Measurements from ENCODE around the gene KDM3A. TPM values are rescaled to one million over a fixed set of nuclear protein-coding genes. Genes with fewer than 3 reads are reported as not detected.

The KDM3A gene, protein sequence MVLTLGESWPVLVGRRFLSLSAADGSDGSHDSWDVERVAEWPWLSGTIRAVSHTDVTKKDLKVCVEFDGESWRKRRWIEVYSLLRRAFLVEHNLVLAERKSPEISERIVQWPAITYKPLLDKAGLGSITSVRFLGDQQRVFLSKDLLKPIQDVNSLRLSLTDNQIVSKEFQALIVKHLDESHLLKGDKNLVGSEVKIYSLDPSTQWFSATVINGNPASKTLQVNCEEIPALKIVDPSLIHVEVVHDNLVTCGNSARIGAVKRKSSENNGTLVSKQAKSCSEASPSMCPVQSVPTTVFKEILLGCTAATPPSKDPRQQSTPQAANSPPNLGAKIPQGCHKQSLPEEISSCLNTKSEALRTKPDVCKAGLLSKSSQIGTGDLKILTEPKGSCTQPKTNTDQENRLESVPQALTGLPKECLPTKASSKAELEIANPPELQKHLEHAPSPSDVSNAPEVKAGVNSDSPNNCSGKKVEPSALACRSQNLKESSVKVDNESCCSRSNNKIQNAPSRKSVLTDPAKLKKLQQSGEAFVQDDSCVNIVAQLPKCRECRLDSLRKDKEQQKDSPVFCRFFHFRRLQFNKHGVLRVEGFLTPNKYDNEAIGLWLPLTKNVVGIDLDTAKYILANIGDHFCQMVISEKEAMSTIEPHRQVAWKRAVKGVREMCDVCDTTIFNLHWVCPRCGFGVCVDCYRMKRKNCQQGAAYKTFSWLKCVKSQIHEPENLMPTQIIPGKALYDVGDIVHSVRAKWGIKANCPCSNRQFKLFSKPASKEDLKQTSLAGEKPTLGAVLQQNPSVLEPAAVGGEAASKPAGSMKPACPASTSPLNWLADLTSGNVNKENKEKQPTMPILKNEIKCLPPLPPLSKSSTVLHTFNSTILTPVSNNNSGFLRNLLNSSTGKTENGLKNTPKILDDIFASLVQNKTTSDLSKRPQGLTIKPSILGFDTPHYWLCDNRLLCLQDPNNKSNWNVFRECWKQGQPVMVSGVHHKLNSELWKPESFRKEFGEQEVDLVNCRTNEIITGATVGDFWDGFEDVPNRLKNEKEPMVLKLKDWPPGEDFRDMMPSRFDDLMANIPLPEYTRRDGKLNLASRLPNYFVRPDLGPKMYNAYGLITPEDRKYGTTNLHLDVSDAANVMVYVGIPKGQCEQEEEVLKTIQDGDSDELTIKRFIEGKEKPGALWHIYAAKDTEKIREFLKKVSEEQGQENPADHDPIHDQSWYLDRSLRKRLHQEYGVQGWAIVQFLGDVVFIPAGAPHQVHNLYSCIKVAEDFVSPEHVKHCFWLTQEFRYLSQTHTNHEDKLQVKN (N-terminal part only)
- total RNA-seq, result 22.1 TPM
- long read RNA-seq, partial matches to known transcripts, result 3 of 5 reads
- long read RNA-seq, other reads (novel, unspliced or antisense), result 2 of 5 reads

DNA sequence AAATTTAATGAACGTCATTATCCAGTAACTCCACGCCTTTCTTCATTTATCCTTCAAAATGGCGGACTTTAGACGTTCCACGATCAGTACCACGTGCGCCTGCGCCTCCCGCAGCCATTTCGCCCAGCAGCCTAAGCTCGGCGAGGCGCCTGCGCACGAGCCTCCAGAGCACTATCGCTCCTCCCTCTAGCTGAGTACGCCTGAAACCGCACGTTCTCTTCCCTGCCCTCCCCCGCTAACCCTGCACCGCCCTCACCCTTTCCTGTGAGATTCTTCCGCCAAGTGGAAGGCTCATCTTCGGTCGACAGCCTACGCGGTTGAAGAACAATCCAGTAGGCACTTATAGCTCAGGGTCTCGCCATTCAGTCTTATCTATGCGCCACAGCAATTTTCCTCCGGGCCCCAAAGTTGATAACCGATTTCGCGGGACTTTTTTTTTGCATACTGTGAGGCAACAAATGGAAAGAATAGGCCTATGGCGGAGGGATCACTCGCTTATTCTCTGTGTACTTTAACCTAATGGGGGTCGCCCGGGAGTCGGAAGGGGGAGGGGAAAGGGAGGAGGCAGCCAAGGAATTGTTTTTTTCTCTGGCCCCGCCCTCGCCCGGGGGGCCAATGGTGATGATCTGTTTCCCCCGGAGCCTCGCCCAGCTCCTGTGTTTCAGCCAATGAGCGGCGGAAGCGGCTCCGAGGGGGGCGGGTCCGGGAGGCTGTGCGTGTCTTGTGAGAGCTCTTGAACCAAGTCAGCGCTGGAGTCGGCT is at the start of gene KDM3A:
Gene KDM3A (plus strand): TSS at position 741 of the 761 bp plus-strand sequence. CDS start 677 bp downstream, outside the sequence.
- peak; percentile 100 for DNase-seq (ENCODE audit: low spot score)

DNA sequence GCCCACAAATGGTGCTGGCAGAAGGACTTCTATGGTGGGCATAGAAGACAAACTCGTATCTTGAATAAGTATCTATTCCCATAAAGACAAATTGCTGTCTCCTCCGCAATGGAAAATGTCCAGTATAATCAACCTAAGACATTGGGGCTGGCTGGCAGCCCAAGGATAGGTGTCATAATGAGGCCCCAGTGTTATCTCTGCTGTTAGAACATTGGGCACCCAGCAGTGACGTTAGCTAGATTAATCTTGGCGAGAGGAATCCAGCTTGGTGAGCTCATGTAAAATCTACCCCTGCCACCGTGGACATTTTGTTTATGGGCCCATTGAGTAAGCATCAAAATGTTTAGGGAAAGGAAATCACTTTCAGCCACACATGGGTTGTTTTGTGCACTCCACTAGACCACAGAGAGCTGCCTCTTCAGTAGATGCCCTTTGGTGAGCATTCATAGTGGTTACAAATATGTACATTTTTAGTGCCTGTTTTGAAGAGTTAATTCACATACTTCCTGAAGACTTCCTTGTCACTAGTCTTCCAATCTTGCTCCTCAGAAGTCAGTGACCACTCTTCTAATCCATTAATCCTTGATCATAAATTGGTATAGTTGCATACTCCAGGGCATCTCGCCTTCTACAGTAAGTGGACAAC is 48.2 kb upstream of the KDM3A start:
- DNase-seq (ENCODE audit: low spot score), result no peak

DNA sequence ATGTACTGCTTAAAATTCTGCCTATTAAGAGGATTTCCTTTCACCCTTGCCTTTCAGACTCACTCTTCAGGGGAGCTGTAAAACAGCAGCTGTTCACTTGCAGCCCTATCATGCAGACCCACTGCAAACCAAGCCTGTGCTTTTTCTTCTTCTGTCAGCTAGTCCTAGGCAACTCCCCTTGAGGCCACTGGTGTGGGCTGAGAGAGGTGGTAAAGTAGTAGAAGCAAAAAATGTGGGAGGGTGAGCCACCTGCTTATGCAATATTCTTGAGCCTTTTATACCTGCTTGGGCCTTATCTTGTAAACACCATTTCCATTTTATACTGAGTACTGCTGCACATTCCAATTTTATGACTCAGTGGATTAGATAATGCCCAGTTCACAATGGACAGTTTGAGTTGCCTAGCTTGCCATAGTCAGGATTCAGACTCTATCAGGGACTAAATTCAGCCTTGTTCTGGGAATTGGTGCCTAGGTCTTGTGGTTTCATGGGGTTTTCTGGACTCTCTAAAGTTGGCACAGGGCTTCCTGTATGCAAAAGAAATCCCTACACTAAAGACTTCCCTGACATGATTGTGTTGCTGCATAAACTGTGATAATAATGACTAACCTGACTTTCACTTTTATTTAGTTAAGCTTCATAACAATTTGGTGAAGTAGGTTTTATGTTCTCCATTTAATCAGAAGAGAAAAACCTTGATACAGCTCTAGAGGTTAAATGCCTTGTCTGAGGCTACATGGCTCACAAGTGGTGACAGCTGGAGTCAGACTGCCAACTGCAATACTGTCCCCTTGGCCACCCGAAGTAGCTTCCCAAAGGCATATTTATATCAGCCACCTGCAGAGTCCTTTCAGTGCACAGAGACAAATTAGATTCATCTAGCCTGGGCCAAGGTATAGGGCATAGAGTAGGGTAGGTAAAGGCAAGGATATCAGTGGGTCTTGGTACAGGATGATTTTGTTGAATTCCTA is 47.4 kb upstream of the KDM3A start:
- no peak for DNase-seq (ENCODE audit: low spot score)

DNA sequence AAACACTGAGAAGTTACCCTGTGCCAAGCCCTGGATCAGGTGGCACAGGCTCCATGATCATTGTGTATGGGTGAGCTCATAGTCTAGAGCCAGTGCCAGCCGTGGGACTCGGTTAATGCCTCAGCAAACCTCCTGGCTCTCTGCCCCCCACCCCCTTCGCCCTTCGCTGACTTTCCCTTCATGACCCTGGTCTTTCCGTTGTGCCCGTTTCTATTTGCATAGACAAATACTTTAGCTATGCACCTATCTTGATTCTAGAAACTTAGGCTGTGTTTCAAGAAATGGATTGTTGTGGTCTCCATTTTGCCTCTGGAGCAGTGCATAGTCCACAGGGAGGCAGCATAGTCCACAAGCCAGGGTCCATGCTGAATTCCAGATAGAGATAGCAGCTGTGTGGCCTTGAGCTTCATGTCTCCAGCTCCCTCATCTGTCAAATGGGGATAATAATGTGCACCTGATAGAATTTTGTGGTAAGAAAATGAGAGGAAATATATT is 44.8 kb upstream of the KDM3A start:
- no peak for DNase-seq (ENCODE audit: low spot score)

DNA sequence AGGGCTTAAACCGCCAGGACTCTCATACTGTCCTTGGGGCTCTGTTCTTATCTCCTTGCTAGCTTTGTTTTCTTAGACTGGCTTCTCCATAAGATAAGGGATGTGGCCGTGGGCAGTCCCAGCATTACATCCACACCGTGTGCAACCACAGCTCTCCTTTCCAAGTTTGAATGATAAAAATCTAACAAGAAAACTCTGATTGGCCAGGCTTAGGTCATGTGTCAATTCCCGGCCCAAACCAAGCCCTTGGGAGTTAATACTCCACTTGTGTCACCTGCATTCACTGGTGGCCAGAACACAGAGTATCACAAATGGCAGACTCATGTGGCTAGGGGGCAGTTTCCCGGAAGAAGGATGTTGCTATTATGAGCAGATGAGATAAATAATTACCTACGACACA is 43.2 kb upstream of the KDM3A start:
- DNase-seq (ENCODE audit: low spot score), result no peak

DNA sequence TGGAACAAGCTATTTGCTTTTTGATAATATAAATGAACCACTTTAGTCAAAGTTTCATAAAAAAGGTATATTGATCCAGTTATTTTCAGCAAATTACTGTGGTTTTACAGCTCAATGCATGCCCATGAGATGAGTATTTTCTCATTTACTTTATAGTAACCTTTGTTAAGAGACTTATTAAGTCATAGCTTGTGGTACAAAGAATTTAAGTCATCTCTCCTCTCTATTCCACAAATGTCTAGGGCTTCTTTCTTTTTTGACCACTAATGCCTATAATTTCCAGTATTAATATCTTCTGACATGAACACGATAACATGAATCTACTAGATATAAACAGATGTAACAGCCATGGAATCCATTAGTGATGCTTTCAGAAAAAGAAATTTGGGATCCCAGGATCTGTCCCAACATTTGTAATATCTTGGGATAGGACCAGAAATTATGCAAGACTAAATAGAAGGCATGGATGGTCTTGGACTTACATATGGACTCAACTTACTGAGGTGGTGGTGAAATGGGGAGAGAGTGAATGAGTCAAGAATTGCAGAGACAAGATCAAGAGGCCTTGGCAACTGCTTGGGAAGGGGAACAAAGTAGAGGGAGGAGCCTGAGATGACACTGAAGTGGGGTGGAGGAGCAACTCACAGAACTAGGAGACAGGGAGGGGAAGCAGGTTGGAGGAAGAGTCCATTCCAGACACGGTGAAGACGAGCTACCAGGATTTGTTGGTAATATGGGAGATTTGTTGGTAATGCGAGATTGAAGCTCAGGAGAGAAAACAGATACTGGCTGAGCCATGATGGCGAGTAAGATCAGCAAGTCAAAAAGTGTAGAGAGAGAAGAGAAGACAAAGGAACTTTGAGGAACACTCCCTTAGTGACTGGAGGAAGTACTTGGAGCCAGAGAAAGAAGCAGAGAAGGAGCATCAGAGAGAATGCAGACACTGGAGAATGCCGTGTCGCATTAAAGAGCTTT is 42.4 kb upstream of the KDM3A start:
- no peak for DNase-seq (ENCODE audit: low spot score)

DNA sequence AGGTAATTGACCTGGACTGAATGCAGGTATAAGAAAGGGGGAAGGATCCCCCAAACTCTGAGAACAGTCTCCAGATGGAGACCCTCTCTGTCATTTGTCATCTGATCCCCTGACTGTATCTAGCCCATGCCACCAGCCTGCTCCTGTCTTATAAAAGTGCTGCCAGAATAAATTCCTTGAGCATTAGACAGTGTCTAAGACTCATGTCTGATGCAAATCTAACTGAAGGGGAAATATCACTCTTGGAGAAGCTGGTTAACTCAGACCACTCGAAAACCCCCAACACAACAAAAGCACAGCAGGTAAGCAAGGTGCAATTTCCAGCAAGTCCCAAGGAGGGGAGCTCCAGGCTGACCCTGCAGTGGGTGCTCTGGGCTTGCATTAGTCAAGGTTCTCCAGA is 40.9 kb upstream of the KDM3A start:
- no peak for DNase-seq (ENCODE audit: low spot score)

DNA sequence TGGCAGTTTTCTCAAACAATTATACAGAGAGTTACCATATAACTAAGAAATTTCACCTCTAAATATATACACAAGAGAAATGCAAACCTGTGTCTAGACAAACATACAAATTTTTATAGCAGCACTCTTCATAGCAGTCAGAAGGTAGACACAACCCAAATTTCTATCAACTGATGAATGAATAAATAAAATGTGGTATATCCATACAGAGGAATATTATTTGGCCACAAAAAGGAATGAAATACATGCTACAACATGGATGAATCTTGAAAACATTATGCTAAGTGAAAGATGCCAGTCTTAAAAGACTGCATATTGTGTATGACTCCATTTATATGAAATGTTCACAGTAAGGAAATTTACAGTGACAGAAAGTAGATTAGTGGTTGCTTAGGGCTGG is 30.6 kb upstream of the KDM3A start:
- no peak for DNase-seq (ENCODE audit: low spot score)

DNA sequence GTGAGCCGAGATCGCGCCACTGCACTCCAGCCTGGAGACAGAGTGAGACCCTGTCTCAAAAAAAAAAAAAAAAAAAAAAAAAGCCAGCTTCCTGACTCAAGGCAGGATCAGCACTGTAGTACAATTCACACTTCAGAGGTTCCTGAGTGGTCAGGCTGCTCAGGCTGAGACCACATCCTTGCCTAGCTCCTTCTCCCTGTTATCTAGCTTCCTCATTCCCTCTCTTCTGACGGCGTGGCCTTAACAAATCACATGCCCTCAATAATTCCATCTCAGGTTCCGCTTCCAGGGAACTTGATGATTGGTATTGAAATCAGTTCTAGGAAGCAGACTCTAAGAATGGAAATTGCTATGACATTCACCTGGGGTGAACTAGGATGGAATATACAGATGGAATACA is 29.8 kb upstream of the KDM3A start:
- no peak for DNase-seq (ENCODE audit: low spot score)

DNA sequence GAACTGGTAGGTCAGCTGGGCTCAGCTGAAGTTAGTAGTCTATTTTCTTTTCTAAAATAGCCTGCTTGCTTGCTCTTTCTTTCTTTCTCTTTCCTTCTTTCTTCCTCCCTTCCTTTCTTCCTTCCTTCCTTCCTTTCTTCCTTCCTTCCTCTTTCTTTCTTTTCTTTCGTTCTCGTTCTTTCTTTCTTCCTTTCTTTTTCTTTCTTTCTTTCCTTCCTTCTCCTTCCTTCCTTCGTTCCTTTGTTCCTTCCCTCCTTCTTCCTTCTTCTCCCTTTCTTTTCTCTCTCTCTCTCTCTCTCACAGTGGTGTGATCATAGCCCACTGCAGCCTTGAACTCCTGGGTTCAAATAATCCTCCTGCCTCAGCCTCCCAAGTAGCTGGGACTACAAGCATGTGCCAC is 29.2 kb upstream of the KDM3A start:
- no peak for DNase-seq (ENCODE audit: low spot score)

DNA sequence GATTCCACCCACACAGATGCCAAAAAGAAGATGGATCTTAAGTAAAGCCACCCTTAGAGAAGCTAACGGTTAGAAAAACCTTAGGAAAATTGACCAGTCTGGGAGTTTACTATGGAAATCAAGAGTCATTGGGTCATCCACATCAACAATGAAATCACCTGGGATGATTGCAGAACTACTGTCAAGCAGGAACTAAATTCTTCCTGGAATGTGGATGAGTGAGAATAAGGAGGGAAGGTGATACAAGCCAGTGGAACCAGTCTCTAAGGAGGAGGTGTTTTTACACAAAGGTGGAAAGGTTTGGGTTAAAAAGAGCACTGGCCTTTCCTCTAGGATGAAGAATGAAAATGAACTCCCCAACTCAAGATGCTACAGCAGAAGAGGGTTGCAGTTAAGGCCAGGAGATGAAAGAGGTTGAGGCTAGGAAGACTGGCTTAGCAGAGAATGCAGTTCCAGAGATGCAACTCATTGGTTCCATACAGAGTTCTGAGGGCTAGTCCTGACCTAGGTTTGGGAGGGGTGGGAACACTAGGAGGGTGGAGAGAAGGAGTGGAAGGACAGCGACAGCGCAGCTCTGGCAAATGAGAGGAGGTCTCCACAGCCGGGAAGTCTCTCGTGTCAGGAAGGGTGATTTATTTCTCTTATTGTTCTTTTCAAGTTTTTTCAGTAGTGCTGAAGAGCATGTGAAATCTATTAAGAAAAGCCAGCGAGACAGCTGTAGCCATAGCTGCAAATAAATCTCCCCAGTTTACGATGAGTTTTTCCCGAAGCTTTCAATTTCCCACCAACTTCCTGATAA is 27.7 kb upstream of the KDM3A start:
- DNase-seq (ENCODE audit: low spot score), result no peak

DNA sequence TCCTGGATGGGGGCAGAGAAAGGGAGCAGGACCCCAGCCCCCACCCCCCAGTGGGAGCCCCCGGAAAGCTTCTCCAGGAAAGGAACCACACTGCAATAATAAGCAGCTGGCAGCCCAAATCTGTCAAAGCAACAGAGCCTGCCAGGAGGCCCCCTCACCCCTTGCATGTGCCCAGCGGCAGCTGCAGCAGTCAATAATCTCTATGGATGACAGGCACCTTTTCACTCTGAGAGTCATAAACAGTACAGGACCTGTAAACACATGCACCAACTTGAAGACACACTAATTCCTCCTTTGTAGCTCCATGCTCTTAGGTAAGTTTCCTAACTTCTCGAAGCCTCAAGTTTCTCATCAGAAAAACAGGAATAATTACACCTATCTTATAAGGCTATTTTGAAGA is 26.2 kb upstream of the KDM3A start:
- DNase-seq (ENCODE audit: low spot score), result no peak

DNA sequence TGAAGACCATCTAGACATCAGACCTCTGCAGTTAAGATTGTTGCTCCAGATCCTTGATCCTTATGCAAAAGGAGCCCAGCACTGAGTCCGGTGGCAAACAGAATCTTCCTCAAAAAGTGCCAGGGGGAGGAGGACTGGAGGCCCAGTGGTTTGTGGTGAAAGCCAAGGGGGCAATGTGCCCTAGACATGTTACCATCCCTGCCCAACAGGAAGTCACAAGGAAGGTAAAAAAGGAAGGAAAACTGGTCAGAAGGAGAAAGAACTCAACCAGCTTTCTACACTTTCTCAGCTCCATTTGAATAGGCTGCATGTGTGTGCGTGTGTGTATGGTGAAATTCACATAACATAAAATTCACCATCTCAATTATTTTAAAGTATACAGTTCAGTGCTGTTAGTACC is 25.0 kb upstream of the KDM3A start:
- no peak for DNase-seq (ENCODE audit: low spot score)

DNA sequence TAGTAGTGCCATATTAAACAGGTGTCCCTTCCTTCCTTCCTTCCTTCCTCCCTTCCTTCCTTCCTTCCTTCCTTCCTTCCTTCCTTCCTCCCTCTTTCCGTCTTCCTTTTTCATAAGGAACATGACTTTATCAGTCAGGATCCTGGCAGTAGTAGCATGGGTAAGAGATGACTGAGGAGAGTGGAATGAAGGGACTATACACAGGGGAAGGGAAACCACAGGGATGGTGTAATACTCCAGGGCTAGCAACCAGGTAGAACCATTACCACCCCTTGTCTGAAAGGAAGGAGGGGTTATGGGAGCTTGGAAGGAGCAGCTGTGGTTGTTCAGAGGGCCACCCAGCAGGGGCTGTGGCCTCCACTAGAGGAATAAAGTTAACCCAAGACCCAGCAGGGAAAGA is 23.2 kb upstream of the KDM3A start:
- no peak for DNase-seq (ENCODE audit: low spot score)

DNA sequence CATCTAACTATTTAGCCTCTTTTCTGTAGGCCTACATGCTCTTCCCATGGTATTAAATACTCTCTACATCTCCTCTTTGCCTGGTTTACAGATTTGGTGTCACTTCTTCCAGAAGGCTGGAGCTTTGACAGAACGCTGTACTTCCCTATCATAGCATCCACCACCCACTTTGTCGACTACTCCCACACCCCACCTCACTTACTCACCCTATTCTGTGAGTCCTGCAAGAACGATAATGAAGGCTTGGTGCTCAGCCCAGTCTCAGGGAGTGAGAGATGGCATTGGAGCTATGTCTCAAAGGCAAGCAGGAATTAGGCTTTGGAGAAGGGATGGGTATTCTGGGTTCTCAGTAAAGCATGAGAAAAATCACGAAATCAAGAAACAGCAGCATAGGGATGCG is 20.3 kb upstream of the KDM3A start:
- DNase-seq (ENCODE audit: low spot score), result no peak

DNA sequence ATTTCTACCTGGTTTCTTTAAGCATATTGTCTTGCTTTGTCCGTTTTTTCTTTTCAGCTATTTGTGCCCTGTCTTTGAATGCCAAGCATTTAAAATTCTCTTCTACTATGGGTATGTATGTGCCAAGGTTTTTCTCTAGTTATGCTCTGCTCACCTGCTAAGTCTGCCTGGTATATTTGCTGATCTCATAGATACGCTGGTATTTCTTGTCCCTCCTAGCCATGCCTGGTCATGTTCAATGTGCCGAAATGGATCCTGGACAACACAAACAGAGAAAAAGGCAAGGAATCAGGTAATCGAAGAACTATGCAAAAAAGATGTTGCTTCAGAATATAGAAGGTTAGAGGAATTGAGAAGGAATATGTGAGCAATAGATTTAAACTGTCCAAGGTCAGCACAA is 14.9 kb upstream of the KDM3A start:
- no peak for DNase-seq (ENCODE audit: low spot score)

DNA sequence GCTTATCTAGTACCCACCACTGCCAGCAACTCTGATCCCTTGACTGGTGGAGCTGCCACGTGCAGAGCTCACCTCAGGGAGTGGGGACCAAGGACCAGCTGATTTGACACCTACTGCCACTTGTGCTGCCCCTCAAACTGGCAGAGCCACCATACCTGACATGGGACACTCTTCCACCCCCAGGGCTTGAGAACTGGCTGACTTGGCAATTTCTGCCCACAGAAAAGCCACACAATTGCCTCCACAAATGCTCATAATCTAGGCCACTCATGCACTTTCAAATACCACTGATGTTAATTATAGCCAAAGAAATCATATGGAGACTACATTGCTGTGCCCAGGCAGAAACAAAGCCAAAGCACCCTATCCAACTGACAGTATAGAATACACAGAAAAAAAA is 11.8 kb upstream of the KDM3A start:
- no peak for DNase-seq (ENCODE audit: low spot score)

Data from mesenteric fat pad (tissue), 1 donor.